ENCODE measurements around the gene LENG1.
"Not testable (repeated sequence)": the region's sequence is repeated elsewhere in the genome, so short reads cannot be mapped to it uniquely, and the experiment has no call there.

LENG1 gene

DNA sequence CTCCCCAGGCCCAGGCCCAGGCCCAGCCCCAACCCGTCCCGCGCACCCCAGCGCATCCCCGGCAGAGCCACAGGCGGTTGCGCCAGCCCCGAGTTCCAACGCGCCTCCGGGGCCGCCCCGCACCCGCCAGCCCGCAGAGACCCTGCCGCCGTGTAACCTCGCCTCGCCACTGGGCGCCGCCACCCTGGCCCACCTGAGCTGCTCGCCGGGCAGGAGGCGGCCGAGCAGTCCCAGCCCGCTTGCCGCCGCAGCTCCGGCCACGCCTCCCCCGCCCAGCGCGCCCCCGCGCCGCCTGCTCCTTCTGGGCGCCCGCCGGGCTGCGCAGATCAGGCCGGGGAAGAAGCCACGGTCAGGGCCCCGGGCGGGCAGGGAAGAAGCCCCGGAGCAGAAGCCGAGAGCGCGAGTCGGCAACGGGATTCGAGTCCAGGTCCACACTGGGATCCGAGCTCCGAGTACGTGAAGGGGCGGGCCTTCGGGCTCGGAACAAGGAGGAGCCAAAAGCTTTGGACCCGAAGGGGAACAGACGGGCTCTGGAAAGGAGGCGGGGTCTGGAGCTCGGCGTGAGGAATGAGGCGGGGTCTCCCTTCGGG, 29.7 kb upstream of the LENG1 start, which contains the start of gene MBOAT7:
TSS of gene MBOAT7 (minus strand) at position 436 of the 590 bp plus-strand sequence. CDS start 1,072 bp downstream, outside the sequence.
- DNase-seq = no peak

DNA sequence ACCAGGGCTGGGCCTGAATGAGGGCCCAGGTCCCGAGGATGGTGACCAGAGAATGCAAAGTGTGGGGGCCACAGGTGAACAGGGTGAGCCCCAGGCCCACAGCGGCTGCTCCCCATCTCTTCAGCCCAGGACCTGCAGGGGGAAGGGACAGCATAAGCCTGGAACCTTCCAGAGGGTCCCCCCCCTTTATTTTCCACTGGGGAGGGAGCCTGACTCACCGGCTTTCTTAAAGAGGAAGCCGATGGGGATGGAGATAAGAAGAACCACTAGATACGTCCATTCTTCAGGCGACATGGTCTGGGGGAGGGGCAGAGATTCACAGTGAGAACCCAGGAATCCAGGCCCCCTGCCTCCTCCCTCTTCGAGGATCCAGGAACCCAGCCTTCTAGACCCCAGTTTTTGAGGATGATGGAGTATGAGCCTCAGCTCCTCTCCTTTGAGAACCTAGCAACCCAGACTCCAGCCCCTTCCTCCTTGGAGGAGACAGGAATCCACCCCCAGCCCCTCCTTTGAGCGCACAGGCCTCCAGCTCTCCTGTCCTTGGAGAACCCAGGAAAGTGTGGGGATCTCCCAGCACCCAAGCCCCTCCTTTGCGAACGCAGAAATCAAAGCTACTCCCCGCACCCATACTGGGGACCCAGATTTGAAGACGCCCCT, 28.8 kb upstream of the LENG1 start:
- DNase-seq = no peak

DNA sequence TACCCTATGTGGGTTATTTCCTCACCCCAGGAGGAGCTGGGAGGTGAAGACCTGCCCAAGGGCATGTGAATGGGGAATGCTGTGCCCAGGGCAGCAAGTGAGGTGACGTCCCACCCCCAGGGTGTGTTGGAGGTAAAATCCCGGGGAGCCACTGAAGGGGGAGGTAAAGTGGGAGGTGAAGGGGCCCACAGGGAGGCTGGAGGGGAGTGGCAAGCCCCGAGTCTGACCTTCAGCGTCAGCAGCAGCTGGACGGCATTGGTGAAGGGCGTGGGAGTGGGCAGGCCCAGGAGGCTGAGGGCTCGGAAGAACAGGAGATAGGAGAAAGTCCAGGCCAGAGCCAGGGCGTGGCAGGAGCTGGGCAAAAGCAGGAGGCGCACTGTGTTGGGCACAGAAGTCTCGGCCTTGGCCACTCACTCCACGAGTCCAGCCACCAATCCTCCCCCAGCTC, 27.4 kb upstream of the LENG1 start:
- DNase-seq = no peak

DNA sequence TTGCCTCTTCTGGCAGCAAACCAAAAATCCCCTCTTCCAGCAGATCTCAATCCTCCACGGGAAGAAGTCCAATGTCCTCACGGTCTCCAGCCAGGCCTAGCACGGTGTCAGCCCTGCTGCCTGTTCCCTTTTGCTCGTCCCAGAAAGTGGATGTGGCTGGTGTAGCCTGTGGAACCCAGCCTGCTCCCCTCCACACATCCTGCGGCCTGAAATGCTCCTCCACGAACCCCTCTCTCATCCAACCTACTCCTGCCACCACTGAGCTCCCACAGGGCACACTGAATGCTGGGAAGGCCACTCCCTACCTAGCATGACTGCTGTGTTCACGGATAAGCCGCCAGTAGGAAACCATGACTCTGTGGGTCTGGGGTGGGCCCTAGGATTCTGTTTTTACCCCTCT, 26.8 kb upstream of the LENG1 start:
- DNase-seq = no peak

GRCh38 chr19:54183431-54183830, 23.9 kb upstream of the LENG1 start:
- DNase-seq = no peak

DNA sequence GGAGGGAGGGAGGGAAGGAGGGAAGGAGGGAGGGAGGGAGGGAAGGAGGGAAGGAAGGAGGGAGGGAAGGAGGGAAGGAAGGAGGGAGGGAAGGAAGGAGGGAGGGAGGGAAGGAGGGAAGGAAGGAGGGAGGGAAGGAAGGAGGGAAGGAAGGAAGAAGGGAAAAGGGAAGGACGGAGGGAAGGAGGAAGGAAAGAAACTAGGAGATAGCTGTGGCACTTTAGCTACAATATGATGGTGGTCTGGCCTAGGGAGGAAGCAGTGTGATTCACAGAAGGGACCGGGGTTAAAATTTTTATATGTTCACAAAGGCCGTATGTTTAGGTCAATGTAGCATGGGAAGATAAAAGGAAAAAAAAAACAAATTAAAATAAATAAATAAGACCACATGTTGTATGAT, 22.4 kb upstream of the LENG1 start:
- DNase-seq = not testable (repeated sequence)

DNA sequence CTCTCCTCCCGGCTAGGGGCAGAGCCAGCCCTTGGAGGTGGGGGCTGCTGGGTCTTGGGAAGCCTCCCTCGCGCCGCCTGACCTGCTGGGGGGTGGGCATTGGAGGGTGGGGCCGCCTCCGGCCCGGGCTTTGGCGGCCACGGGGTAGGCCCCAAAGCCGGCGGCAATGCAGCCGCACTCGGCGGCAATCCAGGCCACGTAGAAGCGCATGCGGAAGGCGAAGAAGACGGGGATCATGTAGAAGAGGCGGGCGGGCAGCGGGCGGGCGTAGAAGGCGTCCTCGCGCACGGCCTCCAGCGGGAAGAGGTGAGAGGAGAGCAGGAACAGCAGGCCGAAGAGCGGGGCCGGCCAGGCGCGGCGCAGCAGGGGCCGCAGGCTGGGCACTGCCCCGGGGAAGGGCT, 21.2 kb upstream of the LENG1 start:
- DNase-seq = no peak

GRCh38 chr19:54179921-54180461, 20.5 kb upstream of the LENG1 start:
- DNase-seq = no peak

DNA sequence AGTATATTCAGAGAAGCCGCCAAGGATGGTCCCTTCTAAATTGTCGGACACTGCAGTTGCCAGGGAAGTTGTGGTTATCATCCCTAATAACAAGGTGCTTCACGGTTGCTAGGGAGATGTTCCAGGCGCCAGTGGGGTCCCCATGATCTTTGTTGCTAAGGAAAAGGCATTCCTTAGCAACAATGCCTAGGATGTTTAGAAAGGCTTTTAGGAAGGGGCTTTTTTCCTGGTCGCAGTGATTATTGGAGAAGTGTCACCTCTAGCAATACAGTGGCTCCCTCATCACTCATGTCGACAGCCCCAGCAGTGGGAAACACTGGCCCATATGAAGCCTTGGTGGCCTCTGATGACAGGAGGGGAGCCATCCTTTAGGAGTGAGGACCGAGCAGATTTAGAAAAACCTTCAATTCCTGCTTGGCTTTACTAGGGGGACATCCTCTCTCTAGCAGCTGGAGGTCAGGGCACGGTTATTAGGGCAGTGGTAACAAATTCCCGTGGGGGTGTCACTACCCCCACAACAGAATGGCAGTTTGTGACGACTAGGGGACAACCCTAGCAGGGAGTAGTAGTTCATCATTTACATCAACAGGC, 19.8 kb upstream of the LENG1 start:
- no peak for DNase-seq

- no peak for DNase-seq
These were observed 19.2 kb upstream of the LENG1 start for GRCh38 chr19:54178581-54179261.

- no peak for DNase-seq
These were observed 14.7 kb upstream of the LENG1 start for GRCh38 chr19:54173951-54174834.

DNA sequence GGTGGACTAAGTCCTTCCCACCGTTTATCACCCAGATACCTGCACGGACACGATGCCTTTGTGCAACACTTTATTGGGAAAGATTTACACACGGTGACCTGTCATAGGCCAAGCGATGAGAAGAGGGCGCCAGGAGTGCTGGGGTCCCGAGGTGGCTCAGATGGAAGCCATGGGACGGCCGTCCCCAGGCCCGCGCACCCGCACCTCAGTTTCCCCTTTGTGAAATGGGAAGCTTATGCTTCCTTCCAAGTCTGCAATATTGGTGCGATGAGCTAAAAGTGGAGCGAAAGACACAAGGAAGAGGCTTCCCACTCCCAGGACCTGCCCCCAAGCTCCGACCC, 13.8 kb upstream of the LENG1 start:
- DNase-seq = no peak

GRCh38 chr19:54172471-54173358, 13.2 kb upstream of the LENG1 start, which contains the start of gene TMC4:
TSS of gene TMC4 (minus strand) at chr19:54173160. CDS start at chr19:54173117, 43 bp downstream.
- DNase-seq = no peak

DNA sequence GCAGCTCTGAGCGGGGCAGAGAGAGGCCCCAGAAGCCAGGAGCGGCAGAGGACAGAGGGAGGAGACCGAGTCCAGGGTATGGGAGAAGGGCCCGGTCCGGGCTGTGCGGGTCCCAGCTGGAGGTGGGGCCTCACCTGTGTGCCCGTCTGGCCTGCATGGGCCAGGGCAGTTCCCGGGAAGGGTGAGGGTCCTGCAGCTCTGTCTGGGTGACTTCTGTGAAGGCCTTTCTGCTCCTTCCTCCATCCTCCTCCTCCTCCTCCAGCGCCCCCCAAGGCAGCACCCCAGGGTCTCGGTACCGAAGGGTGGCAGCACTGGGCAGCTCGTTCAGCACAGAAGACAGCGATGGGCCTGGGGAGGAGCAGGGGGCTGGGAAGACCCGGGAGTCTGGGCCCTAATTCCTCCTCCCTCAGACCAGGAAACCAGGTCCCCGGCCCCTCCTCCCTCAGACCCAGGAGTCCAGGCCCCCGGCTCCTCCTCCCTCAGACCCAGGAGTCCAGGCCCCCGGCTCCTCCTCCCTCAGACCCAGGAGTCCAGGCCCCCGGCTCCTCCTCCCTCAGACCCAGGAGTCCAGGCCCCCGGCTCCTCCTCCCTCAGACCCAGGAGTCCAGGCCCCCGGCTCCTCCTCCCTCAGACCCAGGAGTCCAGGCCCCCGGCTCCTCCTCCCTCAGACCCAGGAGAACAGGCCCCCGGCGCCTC, 12.4 kb upstream of the LENG1 start:
- DNase-seq = not testable (repeated sequence)

DNA sequence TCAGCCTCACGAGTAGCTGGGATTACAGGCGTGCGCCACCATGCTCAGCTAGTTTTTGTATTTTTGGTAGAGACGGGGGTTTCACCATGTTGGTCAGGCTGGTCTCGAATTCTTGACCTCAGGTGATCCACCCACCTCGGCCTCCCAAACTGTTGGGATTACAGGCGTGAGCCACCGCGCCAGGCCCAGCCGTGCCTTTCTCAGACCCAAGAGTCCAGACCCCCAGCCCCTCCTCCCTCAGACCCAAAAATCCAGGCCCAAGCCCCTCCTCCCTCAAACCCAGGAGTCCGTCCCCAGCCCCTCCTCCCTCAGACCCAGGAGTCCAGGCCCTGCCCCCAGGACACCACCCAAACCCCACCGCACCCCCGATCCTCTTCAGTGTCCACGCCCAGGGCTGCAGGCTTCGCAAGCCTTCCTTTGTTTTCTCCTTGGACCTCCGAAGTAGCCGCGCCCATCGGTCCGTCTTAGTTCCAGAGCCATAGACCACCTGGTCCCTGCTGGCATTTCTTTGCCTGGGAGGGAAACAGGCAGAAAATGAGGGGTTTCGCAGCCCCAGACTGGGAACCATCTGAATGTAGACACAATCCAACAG, 9.7 kb upstream of the LENG1 start:
- no peak for DNase-seq

DNA sequence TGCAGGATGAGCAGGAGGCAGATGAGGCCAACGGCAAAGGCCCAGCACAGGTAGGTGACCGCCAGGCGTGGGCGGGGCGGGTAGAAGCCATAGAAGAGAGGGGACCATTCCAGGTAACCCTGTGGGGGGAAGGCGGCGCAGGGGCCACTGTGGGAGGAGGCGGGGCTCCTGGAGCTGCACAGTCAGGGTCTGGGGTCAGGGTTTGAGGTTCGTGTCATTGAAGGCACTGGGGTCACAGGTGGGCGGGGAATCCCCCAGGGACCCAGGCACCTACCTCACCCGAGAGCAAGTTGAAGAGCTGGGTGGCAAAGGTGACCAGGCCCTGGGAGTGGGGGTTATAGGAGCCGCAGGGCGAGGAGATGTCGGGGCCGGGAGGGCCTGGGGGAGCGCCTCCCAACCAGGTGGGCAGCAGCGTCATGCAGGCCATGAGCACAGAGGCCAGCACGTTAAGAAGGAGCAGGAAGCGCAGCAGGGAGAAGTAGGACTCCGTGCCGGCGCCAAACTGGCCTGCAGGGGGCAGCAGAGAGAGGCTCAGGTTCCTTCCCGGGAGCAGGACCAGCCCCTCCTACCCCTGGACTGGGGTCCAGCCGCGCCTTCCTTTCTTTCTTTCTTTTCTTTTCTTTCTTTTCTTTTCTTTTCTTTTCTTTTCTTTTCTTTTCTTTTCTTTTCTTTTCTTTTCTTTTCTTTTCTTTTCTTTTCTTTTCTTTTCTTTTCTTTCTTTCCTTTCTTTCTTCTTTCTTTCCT, 8.8 kb upstream of the LENG1 start:
- peak; percentile 74 for DNase-seq

DNA sequence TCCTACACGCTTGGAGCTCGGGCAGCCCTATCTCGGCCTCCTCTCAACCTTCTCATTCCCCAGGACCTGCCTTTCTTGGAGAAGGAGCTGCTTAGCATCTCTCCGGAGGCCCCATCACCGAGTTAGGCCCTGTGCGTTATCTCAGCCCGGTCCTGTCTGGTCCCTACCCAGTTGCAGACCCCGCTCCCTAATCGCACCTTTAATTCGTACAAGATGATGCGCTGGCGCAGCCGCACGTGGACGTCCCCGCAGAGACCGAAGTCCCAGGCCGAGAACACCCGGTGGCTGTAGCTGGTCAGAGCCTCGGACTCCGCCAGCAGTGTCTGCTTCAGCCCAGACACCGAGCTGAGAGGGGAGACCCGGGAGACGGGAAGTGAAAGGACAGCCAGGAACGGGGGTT, 5.7 kb upstream of the LENG1 start:
- no peak for DNase-seq

GRCh38 chr19:54164369-54165068, 5.0 kb upstream of the LENG1 start:
- no peak for DNase-seq

- DNase-seq = no peak
These were observed 3.4 kb upstream of the LENG1 start for GRCh38 chr19:54162884-54163283.

All from NCI-H1092 (cell line).